Mucosa of stomach (tissue), 1 donor: ENCODE measurements around the gene CMTM6.
"Not testable (repeated sequence)": the region's sequence is repeated elsewhere in the genome, so short reads cannot be mapped to it uniquely, and the experiment has no call there.

ENCODE experiments used
- H3K27me3 ChIP-seq: one replicate; pipeline ENCODE4 v1.7.0; 2013; ENCODE audit warnings: mild to moderate bottlenecking, low read length; ENCODE audit not compliant: control insufficient read depth, insufficient read depth
- H3K36me3 ChIP-seq: one replicate; pipeline ENCODE4 v1.7.0; 2013; ENCODE audit warnings: low read length; ENCODE audit not compliant: control insufficient read depth, insufficient read depth
- H3K4me1 ChIP-seq: one replicate; pipeline ENCODE4 v1.7.0; 2013; ENCODE audit warnings: mild to moderate bottlenecking, low read length; ENCODE audit not compliant: control insufficient read depth, insufficient read depth
- H3K4me3 ChIP-seq: one replicate; pipeline ENCODE4 v1.7.0; 2013; ENCODE audit warnings: low read length
- H3K9ac ChIP-seq: one replicate; pipeline ENCODE4 v1.7.0; 2013; ENCODE audit warnings: mild to moderate bottlenecking, low read length, moderate library complexity
- H3K9me3 ChIP-seq: one replicate; pipeline ENCODE4 v1.7.0; 2013; ENCODE audit warnings: mild to moderate bottlenecking, low read length, moderate library complexity; ENCODE audit not compliant: control insufficient read depth
- donor health status: Pancreatic carcinoma.

The CMTM6 gene

DNA sequence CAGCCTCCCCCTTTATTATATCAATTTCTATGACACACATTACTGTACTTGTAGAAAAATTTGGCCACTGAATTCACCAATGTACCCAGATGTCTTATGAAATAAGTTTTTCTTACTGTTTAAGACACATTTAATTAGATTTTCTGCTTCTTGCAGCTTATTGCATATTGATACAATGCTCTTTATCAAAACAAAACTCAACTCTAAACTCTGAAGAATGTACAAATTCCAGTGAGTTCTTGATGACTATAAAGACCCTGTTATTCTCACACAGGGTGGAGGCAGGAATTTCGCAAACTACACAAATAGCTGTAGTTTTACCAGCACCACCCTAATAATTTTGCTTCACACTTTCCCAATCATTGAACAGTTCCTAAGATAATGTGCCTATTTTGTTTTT lies 22.0 kb downstream of the CMTM6 start:
- no peaks in the 10 kb centered on the region for H3K4me1 ChIP-seq
- no peak overlapping the region for H3K4me3 ChIP-seq
- no peak overlapping the region for H3K9ac ChIP-seq
- no peaks in the 10 kb centered on the region for H3K9me3 ChIP-seq
- H3K36me3 ChIP-seq: no peaks in the 10 kb centered on the region
- H3K27me3 ChIP-seq: no peaks in the 10 kb centered on the region

GRCh38 chr3:32474201-32474600 lies 28.5 kb downstream of the CMTM6 start:
- Histone ChIP-seq H3K9me3 (no peaks in the 10 kb centered on the region), H3K9ac (no peak overlapping the region), H3K4me3 (no peak overlapping the region), H3K4me1 (peaks cover 10% of the 10 kb centered on the region), H3K27me3 (no peaks in the 10 kb centered on the region), H3K36me3 (no peaks in the 10 kb centered on the region)

- H3K4me3 ChIP-seq, H3K9me3 ChIP-seq, H3K9ac ChIP-seq, H3K36me3 ChIP-seq, H3K27me3 ChIP-seq: not testable (repeated sequence)
- peaks cover 16% of the 10 kb centered on the region for H3K4me1 ChIP-seq
Measured at GRCh38 chr3:32472151-32472550, 30.5 kb downstream of the CMTM6 start.

DNA sequence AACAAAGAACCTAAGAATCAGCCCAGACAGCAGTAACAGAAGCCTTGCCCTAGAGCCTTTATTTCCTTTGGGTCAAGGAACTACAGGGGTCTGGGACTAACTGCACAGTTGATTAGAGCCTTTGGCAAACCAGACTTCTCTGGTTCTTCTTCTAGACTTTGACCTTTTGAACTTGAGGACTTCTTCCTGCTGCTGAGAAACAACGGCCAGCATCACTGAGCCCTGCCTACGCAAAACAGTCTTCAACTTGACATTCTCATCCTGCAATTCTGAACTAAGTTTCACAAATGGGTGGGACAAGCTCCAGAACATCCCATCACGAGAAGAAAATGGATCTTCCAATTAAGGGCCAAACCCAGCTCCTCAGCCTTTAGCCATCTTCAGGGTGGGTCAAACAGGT lies 31.4 kb downstream of the CMTM6 start:
- no peaks in the 10 kb centered on the region for H3K27me3 ChIP-seq
- H3K4me1 ChIP-seq: peaks cover 16% of the 10 kb centered on the region
- H3K36me3 ChIP-seq: no peaks in the 10 kb centered on the region
- H3K9me3 ChIP-seq: no peaks in the 10 kb centered on the region
- H3K9ac ChIP-seq: no peak overlapping the region
- H3K4me3 ChIP-seq: no peak overlapping the region

DNA sequence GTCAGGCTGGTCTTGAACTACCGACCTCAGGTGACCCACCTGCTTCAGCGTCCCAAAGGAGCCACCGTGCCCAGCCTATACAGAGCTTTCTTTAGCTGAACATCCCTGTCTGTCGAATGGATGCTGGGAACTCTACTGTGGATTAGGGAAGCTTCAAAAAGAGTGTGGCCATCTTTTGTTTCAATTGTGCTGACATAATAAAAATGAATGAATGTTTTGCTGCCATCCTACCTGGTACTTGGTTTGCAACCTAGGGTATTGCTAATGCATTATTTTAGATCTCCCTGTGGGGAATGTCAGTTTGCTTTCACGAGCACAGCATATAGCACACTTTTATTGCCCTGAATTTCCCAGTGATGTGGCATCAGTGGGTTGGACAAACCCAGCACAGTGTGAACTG lies 32.3 kb downstream of the CMTM6 start:
- H3K9me3 ChIP-seq: no peaks in the 10 kb centered on the region
- no peak overlapping the region for H3K9ac ChIP-seq
- H3K4me3 ChIP-seq: no peak overlapping the region
- no peaks in the 10 kb centered on the region for H3K36me3 ChIP-seq
- peaks cover 16% of the 10 kb centered on the region for H3K4me1 ChIP-seq
- no peaks in the 10 kb centered on the region for H3K27me3 ChIP-seq

GRCh38 chr3:32469151-32469874 lies 33.3 kb downstream of the CMTM6 start:
- Histone ChIP-seq H3K36me3 (no peaks in the 10 kb centered on the region), H3K27me3 (no peaks in the 10 kb centered on the region), H3K4me3 (no peak overlapping the region), H3K9me3 (no peaks in the 10 kb centered on the region), H3K9ac (no peak overlapping the region), H3K4me1 (peaks cover 16% of the 10 kb centered on the region)

GRCh38 chr3:32467333-32468070 lies 35.1 kb downstream of the CMTM6 start:
- Histone ChIP-seq H3K9ac (peak overlapping the region; percentile 65), H3K4me3 (peak overlapping the region; percentile 74)

DNA sequence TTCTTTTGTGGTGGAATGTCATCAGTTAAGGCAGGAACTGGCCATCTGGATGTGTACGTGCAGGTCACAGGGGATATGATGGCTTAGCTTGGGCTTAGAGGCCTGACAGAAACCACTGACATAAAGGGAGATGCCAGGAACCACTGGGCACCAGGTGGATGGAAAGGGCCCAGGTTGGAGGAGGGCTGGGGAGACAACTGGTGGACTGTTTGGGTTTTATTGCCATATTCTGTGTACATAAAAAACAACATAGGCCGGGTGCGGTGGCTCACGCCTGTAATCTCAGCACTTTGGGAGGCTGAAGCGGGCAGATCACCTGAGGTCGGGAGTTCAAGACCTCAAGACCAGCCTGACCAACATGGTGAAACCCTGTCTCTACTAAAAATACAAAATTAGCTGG lies 35.8 kb downstream of the CMTM6 start:
- not testable (repeated sequence) for H3K4me3 ChIP-seq, H3K9me3 ChIP-seq, H3K9ac ChIP-seq, H3K27me3 ChIP-seq, H3K36me3 ChIP-seq
- H3K4me1 ChIP-seq: peaks cover 16% of the 10 kb centered on the region

More at GRCh38 chr3:32467333-32468070, 35.1 kb downstream of the CMTM6 start:
- H3K27me3 ChIP-seq: no peaks in the 10 kb centered on the region
- no peaks in the 10 kb centered on the region for H3K9me3 ChIP-seq
- H3K36me3 ChIP-seq: no peaks in the 10 kb centered on the region
- H3K4me1 ChIP-seq: peaks cover 16% of the 10 kb centered on the region

- H3K27me3 ChIP-seq, H3K9me3 ChIP-seq, H3K9ac ChIP-seq, H3K4me3 ChIP-seq, H3K4me1 ChIP-seq, H3K36me3 ChIP-seq: not testable (repeated sequence)
Measured at GRCh38 chr3:32464726-32465125, 37.9 kb downstream of the CMTM6 start.

- not testable (repeated sequence) for H3K4me3 ChIP-seq, H3K9me3 ChIP-seq, H3K4me1 ChIP-seq
Measured at GRCh38 chr3:32463415-32463814, 39.2 kb downstream of the CMTM6 start.

DNA sequence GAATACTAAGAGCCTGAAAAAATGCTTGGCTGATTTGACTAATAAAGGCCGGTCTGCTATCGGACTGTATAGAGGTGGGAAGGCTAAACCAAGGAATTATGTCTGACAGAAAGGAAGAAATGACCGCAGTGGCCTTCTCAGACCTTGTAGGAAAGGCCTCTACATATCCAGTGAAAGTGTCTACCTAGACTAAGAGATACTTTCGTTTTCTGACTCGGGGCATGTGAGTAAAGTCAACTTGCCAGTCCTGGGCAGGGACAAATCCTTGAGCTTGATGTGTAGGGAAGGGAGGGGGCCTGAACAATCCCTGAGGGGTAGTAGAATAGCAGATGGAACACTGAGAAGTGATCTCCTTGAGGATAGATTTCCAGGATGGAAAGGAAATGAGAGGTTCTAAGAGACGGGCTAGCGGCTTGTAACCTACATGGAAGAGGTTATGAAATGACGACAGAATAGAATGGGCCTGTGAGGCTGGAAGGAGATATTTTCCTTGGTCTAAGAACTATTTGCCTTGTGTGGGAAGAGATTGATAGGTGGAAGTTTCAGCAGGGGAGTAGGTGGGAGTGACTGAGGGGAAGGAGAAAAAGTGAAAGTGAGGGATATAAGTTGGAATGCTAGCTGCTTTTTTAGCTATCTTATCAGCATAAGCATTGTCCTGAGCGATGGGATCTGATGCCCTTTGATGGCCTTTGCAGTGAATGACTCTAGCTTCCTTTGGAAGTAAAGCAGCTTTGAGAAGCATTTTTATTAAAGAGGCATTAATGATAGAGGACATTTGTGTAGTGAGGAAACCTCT lies 40.3 kb downstream of the CMTM6 start:
- not testable (repeated sequence) for H3K36me3 ChIP-seq, H3K27me3 ChIP-seq, H3K9me3 ChIP-seq, H3K4me3 ChIP-seq, H3K4me1 ChIP-seq
- H3K9ac ChIP-seq: peak overlapping the region; percentile 45

More at GRCh38 chr3:32463415-32463814, 39.2 kb downstream of the CMTM6 start:
- not testable (repeated sequence) for H3K9ac ChIP-seq, H3K36me3 ChIP-seq, H3K27me3 ChIP-seq

DNA sequence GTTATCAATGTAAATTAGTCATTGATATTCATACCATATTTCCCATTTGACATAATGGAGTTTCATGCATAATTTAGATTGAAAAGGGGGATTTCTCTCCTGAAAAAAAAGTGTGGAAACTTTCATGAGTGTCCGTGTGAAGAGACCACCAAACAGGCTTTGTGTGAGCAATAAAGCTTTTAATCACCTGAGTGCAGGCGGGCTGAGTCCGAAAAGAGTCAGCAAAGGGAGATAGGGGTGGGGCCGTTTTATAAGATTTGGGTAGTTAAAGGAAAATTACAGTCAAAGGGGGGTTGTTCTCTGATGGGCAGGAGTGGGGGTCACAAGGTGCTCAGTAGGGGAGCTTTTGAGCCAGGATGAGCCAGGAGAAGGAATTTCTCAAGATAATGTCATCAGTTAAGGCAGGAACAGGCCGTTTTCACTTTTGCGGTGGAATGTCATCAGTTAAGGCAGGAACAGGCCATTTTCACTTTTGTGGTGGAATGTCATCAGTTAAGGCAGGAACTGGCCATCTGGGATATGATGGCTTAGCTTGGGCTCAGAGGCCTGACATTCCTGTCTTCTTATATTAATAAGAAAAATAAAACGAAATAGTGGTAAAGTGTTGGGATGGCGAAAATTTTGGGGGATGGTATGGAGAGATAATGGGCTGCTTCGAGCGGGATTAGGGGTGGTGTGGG lies 41.7 kb downstream of the CMTM6 start:
- not testable (repeated sequence) for H3K9ac ChIP-seq, H3K27me3 ChIP-seq, H3K36me3 ChIP-seq, H3K9me3 ChIP-seq, H3K4me1 ChIP-seq, H3K4me3 ChIP-seq
